GM21360 (cell line): ENCODE results near the gene RDH14.

ENCODE experiments used
- ATAC-seq: cut with Tn5 transposase; IDR thresholded peaks from one replicate; pipeline ENCODE4 v1.9.1; 2021; ENCODE audit warnings: mild to moderate bottlenecking, moderate library complexity; ENCODE audit not compliant: unreplicated experiment

Gene RDH14

GRCh38 chr2:18566145-18566769 is 5.8 kb upstream of the RDH14 start:
- no peak for ATAC-seq

GRCh38 chr2:18560797-18561085 is 288 bp upstream of the RDH14 start:
- ATAC-seq = peak; percentile 0

- peak; percentile 0 for ATAC-seq
Observed at GRCh38 chr2:18559531-18560030, 872 bp downstream of the RDH14 start.

- ATAC-seq = no peak
Observed at GRCh38 chr2:18558458-18558857, 2.0 kb downstream of the RDH14 start.

- ATAC-seq = no peak
Observed at GRCh38 chr2:18557121-18557520, 3.3 kb downstream of the RDH14 start.

GRCh38 chr2:18552351-18553077 is 7.9 kb downstream of the RDH14 start:
- no peak for ATAC-seq

GRCh38 chr2:18551623-18552022 is 8.8 kb downstream of the RDH14 start:
- ATAC-seq = no peak

GRCh38 chr2:18551169-18551568 is 9.3 kb downstream of the RDH14 start:
- no peak for ATAC-seq

GRCh38 chr2:18550433-18550832 is 10.0 kb downstream of the RDH14 start:
- ATAC-seq = no peak

- ATAC-seq = no peak
Observed at GRCh38 chr2:18549083-18549482, 11.4 kb downstream of the RDH14 start.

- ATAC-seq = no peak
Observed at GRCh38 chr2:18548621-18549020, 11.8 kb downstream of the RDH14 start.

- no peak for ATAC-seq
Observed at GRCh38 chr2:18546567-18546966, 13.9 kb downstream of the RDH14 start.

- ATAC-seq = no peak
Observed at GRCh38 chr2:18545384-18545783, 15.1 kb downstream of the RDH14 start.

GRCh38 chr2:18544171-18544570 is 16.3 kb downstream of the RDH14 start:
- no peak for ATAC-seq

- no peak for ATAC-seq
Observed at GRCh38 chr2:18540872-18541271, 19.6 kb downstream of the RDH14 start.

GRCh38 chr2:18536697-18537096 is 23.8 kb downstream of the RDH14 start:
- ATAC-seq = no peak

GRCh38 chr2:18536100-18536499 is 24.4 kb downstream of the RDH14 start:
- no peak for ATAC-seq

GRCh38 chr2:18531194-18531593 is 29.3 kb downstream of the RDH14 start:
- ATAC-seq = no peak

GRCh38 chr2:18527822-18528221 is 32.6 kb downstream of the RDH14 start:
- no peak for ATAC-seq

- ATAC-seq = no peak
Observed at GRCh38 chr2:18527326-18527725, 33.1 kb downstream of the RDH14 start.

- ATAC-seq = no peak
Observed at GRCh38 chr2:18526429-18526828, 34.0 kb downstream of the RDH14 start.

GRCh38 chr2:18525852-18526251 is 34.6 kb downstream of the RDH14 start:
- no peak for ATAC-seq

- no peak for ATAC-seq
Observed at GRCh38 chr2:18525236-18525635, 35.2 kb downstream of the RDH14 start.
